Measurements from ENCODE around the gene TOMM40.
"Not testable (repeated sequence)": the region's sequence is repeated elsewhere in the genome, so short reads cannot be mapped to it uniquely, and the experiment has no call there.

TOMM40 gene

GRCh38 chr19:44900328-44901244, 9.5 kb downstream of the TOMM40 start:
- no peak for FAIRE-seq

DNA sequence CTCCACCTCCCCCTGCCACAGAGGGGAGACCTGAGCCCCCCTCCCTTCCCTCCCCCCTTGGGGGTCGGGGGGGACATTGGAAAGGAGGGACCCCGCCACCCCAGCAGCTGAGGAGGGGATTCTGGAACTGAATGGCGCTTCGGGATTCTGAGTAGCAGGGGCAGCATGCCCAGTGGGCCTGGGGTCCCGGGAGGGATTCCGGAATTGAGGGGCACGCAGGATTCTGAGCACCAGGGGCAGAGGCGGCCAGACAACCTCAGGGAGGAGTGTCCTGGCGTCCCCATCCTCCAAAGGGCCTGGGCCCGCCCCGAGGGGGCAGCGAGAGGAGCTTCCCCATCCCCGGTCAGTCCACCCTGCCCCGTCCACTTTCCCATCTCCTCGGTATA, 12.2 kb downstream of the TOMM40 start:
- FAIRE-seq, result no peak

- no peak for FAIRE-seq
Observed at GRCh38 chr19:44903602-44904425, 12.8 kb downstream of the TOMM40 start.

DNA sequence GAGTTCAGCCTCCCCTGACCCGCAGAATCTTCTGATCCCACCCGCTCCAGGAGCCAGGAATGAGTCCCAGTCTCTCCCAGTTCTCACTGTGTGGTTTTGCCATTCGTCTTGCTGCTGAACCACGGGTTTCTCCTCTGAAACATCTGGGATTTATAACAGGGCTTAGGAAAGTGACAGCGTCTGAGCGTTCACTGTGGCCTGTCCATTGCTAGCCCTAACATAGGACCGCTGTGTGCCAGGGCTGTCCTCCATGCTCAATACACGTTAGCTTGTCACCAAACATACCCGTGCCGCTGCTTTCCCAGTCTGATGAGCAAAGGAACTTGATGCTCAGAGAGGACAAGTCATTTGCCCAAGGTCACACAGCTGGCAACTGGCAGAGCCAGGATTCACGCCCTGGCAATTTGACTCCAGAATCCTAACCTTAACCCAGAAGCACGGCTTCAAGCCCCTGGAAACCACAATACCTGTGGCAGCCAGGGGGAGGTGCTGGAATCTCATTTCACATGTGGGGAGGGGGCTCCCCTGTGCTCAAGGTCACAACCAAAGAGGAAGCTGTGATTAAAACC, 13.5 kb downstream of the TOMM40 start:
- FAIRE-seq, result no peak

DNA sequence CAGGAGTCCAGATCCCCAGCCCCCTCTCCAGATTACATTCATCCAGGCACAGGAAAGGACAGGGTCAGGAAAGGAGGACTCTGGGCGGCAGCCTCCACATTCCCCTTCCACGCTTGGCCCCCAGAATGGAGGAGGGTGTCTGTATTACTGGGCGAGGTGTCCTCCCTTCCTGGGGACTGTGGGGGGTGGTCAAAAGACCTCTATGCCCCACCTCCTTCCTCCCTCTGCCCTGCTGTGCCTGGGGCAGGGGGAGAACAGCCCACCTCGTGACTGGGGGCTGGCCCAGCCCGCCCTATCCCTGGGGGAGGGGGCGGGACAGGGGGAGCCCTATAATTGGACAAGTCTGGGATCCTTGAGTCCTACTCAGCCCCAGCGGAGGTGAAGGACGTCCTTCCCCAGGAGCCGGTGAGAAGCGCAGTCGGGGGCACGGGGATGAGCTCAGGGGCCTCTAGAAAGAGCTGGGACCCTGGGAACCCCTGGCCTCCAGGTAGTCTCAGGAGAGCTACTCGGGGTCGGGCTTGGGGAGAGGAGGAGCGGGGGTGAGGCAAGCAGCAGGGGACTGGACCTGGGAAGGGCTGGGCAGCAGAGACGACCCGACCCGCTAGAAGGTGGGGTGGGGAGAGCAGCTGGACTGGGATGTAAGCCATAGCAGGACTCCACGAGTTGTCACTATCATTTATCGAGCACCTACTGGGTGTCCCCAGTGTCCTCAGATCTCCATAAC, 14.5 kb downstream of the TOMM40 start, which contains the start of gene APOE:
APOE (plus strand) TSS at position 360 of the 724 bp plus-strand sequence. CDS start 829 bp downstream, outside the sequence.
- no peak for FAIRE-seq

DNA sequence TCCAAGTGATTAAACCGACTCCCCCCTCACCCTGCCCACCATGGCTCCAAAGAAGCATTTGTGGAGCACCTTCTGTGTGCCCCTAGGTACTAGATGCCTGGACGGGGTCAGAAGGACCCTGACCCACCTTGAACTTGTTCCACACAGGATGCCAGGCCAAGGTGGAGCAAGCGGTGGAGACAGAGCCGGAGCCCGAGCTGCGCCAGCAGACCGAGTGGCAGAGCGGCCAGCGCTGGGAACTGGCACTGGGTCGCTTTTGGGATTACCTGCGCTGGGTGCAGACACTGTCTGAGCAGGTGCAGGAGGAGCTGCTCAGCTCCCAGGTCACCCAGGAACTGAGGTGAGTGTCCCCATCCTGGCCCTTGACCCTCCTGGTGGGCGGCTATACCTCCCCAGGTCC, 16.6 kb downstream of the TOMM40 start:
- no peak for FAIRE-seq

GRCh38 chr19:44908074-44908835, 17.2 kb downstream of the TOMM40 start:
- no peak for FAIRE-seq

GRCh38 chr19:44908836-44909261, 17.8 kb downstream of the TOMM40 start:
- no peak for FAIRE-seq

DNA sequence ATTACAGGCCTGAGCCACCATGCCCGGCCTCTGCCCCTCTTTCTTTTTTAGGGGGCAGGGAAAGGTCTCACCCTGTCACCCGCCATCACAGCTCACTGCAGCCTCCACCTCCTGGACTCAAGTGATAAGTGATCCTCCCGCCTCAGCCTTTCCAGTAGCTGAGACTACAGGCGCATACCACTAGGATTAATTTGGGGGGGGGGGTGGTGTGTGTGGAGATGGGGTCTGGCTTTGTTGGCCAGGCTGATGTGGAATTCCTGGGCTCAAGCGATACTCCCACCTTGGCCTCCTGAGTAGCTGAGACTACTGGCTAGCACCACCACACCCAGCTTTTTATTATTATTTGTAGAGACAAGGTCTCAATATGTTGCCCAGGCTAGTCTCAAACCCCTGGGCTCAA, 18.7 kb downstream of the TOMM40 start:
- FAIRE-seq, result no peak

DNA sequence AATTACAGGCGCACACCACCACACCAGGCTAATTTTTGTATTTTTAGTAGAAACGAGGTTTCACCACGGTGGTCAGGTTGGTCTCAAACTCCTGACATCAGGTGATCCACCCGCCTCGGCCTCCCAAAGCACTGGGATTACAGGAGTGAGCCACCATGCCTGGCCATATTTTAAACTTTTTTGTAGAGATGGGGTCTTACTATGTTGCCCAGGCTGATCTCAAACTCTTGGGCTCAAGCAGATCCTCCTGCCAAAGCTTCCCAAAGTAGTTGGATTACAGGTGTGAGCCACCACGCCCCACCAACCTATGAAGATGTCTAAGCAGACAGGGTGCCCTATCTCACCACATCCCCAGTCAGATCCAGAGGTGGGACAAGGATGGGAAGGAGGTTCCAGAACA, 20.8 kb downstream of the TOMM40 start:
- FAIRE-seq, result not testable (repeated sequence)

DNA sequence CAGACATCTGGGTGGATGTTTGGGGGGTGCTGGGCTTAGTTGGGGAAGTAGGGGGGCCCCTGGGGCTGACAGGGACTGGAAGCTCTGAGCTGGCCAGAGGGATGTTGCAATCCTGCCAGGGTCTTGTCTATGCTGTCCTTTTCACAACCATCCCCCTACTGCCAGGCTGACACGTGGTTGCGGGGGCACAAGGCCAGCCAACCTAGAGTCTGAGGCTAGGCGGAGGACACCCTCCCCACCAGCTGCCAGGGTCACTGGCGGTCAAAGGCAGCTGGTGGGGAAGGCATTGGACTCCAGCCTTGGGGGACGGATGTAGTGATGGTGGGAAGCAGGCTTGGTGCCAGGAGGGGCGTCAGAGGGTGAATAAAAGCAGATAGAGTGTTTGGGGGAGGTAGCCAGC, 21.8 kb downstream of the TOMM40 start:
- no peak for FAIRE-seq

DNA sequence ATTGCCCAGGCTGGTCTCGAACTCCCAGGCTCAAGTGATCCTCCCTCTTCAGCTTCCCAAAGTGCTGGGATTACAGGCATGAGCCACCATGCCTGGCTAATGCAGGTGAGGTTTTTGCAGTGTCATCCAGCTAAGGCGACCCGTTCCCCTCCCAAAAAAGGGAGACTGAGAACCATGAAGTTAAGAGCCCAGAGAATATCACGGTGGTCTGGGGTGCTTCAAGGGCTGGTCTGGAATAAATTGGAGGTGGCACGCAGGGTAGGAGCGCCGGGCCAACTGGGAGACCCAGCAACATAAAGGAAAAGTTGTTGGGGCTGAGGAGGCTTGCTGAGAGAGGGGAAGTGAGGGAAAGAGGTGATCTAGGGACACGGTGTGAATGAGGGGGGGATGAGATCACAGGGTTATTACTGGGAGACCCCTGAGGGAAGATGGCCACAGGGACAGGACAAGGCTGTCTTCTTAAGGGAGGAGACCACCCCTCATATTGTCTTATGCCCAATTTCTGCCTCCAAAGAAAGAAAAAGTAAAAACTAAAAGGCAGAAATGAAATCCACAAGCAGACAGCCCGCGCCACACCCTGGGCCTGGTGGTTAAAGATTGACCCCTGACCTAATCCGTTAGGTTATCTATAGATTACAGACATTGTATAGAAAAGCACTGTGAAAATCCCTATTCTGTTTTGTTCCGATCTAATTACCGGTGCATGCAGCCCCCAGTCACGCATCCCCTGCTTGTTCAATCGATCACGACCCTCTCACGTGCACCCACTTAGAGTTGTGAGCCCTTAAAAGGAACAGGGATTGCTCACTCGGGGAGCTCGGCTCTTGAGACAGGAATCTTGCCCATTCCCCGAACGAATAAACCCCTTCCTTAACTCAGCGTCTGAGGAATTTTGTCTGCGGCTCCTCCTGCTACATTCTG, 22.7 kb downstream of the TOMM40 start:
- FAIRE-seq, result not testable (repeated sequence)

- FAIRE-seq, result not testable (repeated sequence)
Observed at GRCh38 chr19:44914433-44915206, 23.6 kb downstream of the TOMM40 start, which contains the start of gene APOC1. Gene APOC1, plus strand, starts transcription at chr19:44914608. Its CDS starts 284 bp downstream, at chr19:44914892.

DNA sequence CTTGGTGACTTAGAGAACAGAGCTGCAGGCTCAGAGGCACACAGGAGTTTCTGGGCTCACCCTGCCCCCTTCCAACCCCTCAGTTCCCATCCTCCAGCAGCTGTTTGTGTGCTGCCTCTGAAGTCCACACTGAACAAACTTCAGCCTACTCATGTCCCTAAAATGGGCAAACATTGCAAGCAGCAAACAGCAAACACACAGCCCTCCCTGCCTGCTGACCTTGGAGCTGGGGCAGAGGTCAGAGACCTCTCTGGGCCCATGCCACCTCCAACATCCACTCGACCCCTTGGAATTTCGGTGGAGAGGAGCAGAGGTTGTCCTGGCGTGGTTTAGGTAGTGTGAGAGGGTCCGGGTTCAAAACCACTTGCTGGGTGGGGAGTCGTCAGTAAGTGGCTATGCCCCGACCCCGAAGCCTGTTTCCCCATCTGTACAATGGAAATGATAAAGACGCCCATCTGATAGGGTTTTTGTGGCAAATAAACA, 33.2 kb downstream of the TOMM40 start:
- FAIRE-seq, result no peak

- FAIRE-seq, result no peak
Observed at GRCh38 chr19:44925114-44925891, 34.2 kb downstream of the TOMM40 start.

DNA sequence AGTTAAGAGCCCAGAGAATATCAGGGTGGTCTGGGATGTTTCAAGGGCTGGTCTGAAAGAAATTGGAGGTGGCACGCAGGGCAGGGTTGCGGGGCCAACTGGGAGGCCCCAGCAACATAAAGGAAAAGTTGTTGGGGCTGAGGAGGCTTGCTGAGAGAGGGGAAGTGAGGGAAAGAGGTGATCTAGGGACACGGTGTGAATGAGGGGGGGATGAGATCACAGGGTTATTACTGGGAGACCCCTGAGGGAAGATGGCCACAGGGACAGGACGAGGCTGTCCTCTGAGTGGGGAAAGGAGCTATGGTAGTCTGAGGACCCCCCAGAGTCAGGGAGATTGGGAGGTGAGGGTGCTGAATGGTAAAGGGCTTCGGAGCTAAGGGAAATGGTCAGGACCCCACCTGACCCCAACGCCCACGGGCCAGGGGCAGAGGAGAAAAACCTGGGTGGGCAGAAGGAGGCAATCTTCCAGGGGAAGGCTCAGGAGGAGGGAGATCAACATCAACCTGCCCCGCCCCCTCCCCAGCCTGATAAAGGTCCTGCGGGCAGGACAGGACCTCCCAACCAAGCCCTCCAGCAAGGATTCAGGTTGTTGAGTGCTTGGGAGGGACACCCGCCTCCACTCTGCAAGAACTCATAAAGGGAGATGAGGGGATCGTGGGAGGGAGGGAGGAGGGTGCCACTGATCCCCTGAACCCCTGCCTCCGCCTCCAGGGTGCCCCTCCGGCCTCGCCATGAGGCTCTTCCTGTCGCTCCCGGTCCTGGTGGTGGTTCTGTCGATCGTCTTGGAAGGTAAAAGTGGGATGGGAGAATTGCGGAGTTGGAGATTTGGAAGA, 35.4 kb downstream of the TOMM40 start:
- not testable (repeated sequence) for FAIRE-seq

DNA sequence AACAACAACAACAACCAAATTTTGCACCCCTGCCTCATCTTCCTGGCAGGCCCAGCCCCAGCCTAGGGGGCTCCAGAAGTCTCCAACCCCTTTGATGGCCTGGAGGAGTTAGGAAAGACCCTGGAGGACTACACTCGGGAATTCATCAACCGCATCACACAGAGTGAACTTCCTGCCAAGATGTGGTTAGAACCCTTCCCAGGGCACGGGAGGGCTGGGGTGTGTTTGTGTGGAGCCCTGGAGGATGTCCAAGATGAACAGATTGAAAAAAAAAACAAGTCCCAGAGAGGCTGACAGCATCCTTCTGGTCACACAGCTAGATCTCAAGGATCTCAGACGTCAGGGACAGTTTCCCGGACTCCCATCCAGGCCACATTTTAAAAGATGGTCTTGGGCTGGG, 36.7 kb downstream of the TOMM40 start:
- FAIRE-seq, result no peak

DNA sequence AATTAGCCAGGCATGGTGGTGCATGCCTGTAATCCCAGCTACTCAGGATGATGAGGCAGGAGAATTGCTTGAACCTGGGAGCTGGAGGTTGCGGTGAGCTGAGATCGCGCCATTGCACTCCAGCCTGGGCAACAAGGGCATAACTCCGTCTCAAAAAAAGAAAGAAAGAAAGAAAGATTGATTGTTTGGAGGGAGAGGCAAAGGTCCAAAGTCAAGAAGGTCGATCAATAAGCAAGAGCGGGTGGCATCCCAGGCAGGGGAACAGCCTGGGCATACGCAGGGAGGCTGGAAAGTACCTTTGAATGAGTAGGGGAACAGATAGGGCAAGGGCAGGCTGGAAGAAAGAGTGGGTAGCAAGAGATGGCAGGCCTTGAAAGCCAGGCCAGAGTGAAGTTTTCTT, 39.0 kb downstream of the TOMM40 start:
- no peak for FAIRE-seq
